ENCODE measurements around the gene GDI1. TPM values are rescaled to one million over a fixed set of nuclear protein-coding genes. Genes with fewer than 3 reads are reported as not detected.

Gene GDI1
- total RNA-seq, 1 donor from 2014 or later = 152 TPM

GRCh38 chrX:154468217-154468616 lies 31.3 kb downstream of the GDI1 start:
- H3K4me1 Mint-ChIP-seq (ENCODE audit: unreplicated experiment) = no peaks in the 10 kb centered on the region
- no peak for TF ChIP-seq CTCF (IDR thresholded peaks at IDR 0.05)
- H3K9me3 Mint-ChIP-seq (ENCODE audit: unreplicated experiment) = no peaks in the 10 kb centered on the region
- H3K36me3 Mint-ChIP-seq (ENCODE audit: unreplicated experiment) = peaks cover 9% of the 10 kb centered on the region
- H3K27me3 Mint-ChIP-seq (ENCODE audit: unreplicated experiment) = no peaks in the 10 kb centered on the region
- H3K27ac Mint-ChIP-seq (ENCODE audit: unreplicated experiment) = no peak overlapping the region
- DNase-seq (ENCODE audit: extremely low spot score, unreplicated experiment) = no peak
- H3K4me3 Mint-ChIP-seq (ENCODE audit: unreplicated experiment) = no peak overlapping the region

- TF ChIP-seq CTCF (IDR thresholded peaks at IDR 0.05) = no peak
- no peak for DNase-seq (ENCODE audit: extremely low spot score, unreplicated experiment)
- H3K4me3 Mint-ChIP-seq (ENCODE audit: unreplicated experiment) = no peak overlapping the region
- H3K36me3 Mint-ChIP-seq (ENCODE audit: unreplicated experiment) = peaks cover 14% of the 10 kb centered on the region
- no peaks in the 10 kb centered on the region for H3K4me1 Mint-ChIP-seq (ENCODE audit: unreplicated experiment)
- H3K9me3 Mint-ChIP-seq (ENCODE audit: unreplicated experiment) = no peaks in the 10 kb centered on the region
- no peaks in the 10 kb centered on the region for H3K27me3 Mint-ChIP-seq (ENCODE audit: unreplicated experiment)
- no peak overlapping the region for H3K27ac Mint-ChIP-seq (ENCODE audit: unreplicated experiment)
Observed at GRCh38 chrX:154469114-154469513, 32.2 kb downstream of the GDI1 start.

GRCh38 chrX:154469880-154470279 lies 32.9 kb downstream of the GDI1 start:
- Mint-ChIP-seq H3K36me3 (ENCODE audit: unreplicated experiment) (peaks cover 14% of the 10 kb centered on the region), H3K4me1 (ENCODE audit: unreplicated experiment) (no peaks in the 10 kb centered on the region), H3K4me3 (ENCODE audit: unreplicated experiment) (no peak overlapping the region), H3K27me3 (ENCODE audit: unreplicated experiment) (no peaks in the 10 kb centered on the region), H3K9me3 (ENCODE audit: unreplicated experiment) (no peaks in the 10 kb centered on the region), H3K27ac (ENCODE audit: unreplicated experiment) (no peak overlapping the region)
- TF ChIP-seq CTCF (IDR thresholded peaks at IDR 0.05) = no peak
- DNase-seq (ENCODE audit: extremely low spot score, unreplicated experiment) = no peak

GRCh38 chrX:154470434-154470833 lies 33.5 kb downstream of the GDI1 start:
- H3K27me3 Mint-ChIP-seq (ENCODE audit: unreplicated experiment) = no peaks in the 10 kb centered on the region

GRCh38 chrX:154470914-154471568 lies 34.1 kb downstream of the GDI1 start:
- Mint-ChIP-seq H3K36me3 (ENCODE audit: unreplicated experiment) (peaks cover 14% of the 10 kb centered on the region), H3K4me3 (ENCODE audit: unreplicated experiment) (no peak overlapping the region), H3K27ac (ENCODE audit: unreplicated experiment) (no peak overlapping the region), H3K9me3 (ENCODE audit: unreplicated experiment) (no peaks in the 10 kb centered on the region), H3K4me1 (ENCODE audit: unreplicated experiment) (no peaks in the 10 kb centered on the region), H3K27me3 (ENCODE audit: unreplicated experiment) (no peaks in the 10 kb centered on the region)
- no peak for TF ChIP-seq CTCF (IDR thresholded peaks at IDR 0.05)
- no peak for DNase-seq (ENCODE audit: extremely low spot score, unreplicated experiment)

More at GRCh38 chrX:154470434-154470833, 33.5 kb downstream of the GDI1 start:
- Mint-ChIP-seq H3K4me1 (ENCODE audit: unreplicated experiment) (no peaks in the 10 kb centered on the region), H3K9me3 (ENCODE audit: unreplicated experiment) (no peaks in the 10 kb centered on the region), H3K36me3 (ENCODE audit: unreplicated experiment) (peaks cover 14% of the 10 kb centered on the region), H3K4me3 (ENCODE audit: unreplicated experiment) (no peak overlapping the region), H3K27ac (ENCODE audit: unreplicated experiment) (no peak overlapping the region)
- no peak for TF ChIP-seq CTCF (IDR thresholded peaks at IDR 0.05)
- no peak for DNase-seq (ENCODE audit: extremely low spot score, unreplicated experiment)
